Small intestine (tissue), 16 donors: Measurements from ENCODE around the gene PLCL1. TPM values are rescaled to one million over a fixed set of nuclear protein-coding genes. Genes with fewer than 3 reads are reported as not detected.

Experiments used
- DNase-seq, 2 donors: peaks; one replicate each; pipeline versions ENCODE4 v3.0.0 to v3.0.0-alpha.2; 2013
- FAIRE-seq: peaks from 2 replicates; lab custom pipeline; 2012; peaks lifted over from hg19 to GRCh38; lab: Jason Lieb, UNC
- H3K27ac ChIP-seq, 3 donors: one replicate each; pipeline ENCODE4 v1.5.1; 2013; ENCODE audit warnings: low read length in 2 of 3, mild to moderate bottlenecking in 2 of 3, control low read depth in 1 of 3, inconsistent platforms in 1 of 3, low read depth in 1 of 3, moderate library complexity in 1 of 3
- H3K27me3 ChIP-seq, 3 donors: one replicate each; pipeline ENCODE4 v1.6.1; 2013; ENCODE audit warnings: low read length in 3 of 3, inconsistent platforms in 1 of 3; ENCODE audit not compliant: control insufficient read depth in 3 of 3, insufficient read depth in 3 of 3
- H3K36me3 ChIP-seq, 3 donors: one replicate each; pipeline ENCODE4 v1.6.1; 2013; ENCODE audit warnings: low read length in 3 of 3, inconsistent platforms in 1 of 3, low read depth in 1 of 3, mild to moderate bottlenecking in 1 of 3, moderate library complexity in 1 of 3; ENCODE audit not compliant: control insufficient read depth in 3 of 3, insufficient read depth in 2 of 3
- H3K4me1 ChIP-seq, 3 donors: one replicate each; pipeline ENCODE4 v1.6.1; 2013; ENCODE audit warnings: low read length in 2 of 3, inconsistent platforms in 1 of 3, low read depth in 1 of 3, mild to moderate bottlenecking in 1 of 3, moderate library complexity in 1 of 3; ENCODE audit not compliant: control insufficient read depth in 3 of 3, insufficient read depth in 2 of 3
- H3K4me3 ChIP-seq, 3 donors: one replicate each; pipeline ENCODE4 v1.5.1; 2013; ENCODE audit warnings: low read length in 3 of 3, control low read depth in 1 of 3, inconsistent platforms in 1 of 3, low read depth in 1 of 3, mild to moderate bottlenecking in 1 of 3, moderate library complexity in 1 of 3
- H3K9me3 ChIP-seq, 2 donors: one replicate each; pipeline ENCODE4 v1.6.1; 2013; ENCODE audit warnings: low read depth in 1 of 2, low read length in 1 of 2; ENCODE audit not compliant: control insufficient read depth in 2 of 2, insufficient read depth in 1 of 2
- WGBS, 3 donors: extraction: QIAGEN DNeasy Blood & Tissue Kit; methylation state at CpG; one replicate each; pipeline ENCODE4 v1.1.7; 2013; 5-methylcytosine and 5-hydroxymethylcytosine counted together
- long read RNA-seq, 10 donors: transcript quantifications; one replicate each; lab custom pipeline, GENCODE V29; 2026
- polyA plus RNA-seq, 4 donors: library from polyadenylated mRNA; stranded (reverse) in 3 of 4; unstranded in 1 of 4; fragments of 200-250 nt in 3 of 4; fragments of 120-200 nt in 1 of 4; gene quantifications; one replicate each; pipeline versions ENCODE4 v1.2.1 to v1.2.3, GENCODE V29; 2013
- donor health status: healthy with polysubstance abuse.
- donor health status: control.
- donor health status: control.
- donor health status: Bipolar disorder and iron deficiency.
- donor health status: healthy.

PLCL1 gene
- polyA plus RNA-seq, result 1 to 10 TPM in 1 of 4 donors, under 1 TPM in 2, not detected in 1; 0.58 to 2.3 (median 0.81) TPM
- long read RNA-seq, donor 1, result 0 reads
- long read RNA-seq, donor 2, result 0 reads
- long read RNA-seq, donor 3, result 0 reads
- long read RNA-seq, donor 4, result 0 reads
- long read RNA-seq, donor 5, result 0 reads
- long read RNA-seq, donor 6, full-length matches to known transcripts, result 2 of 2 reads
- long read RNA-seq, donor 6, partial matches to known transcripts, result 0 of 2 reads
- long read RNA-seq, donor 6, other reads (novel, unspliced or antisense), result 0 of 2 reads
- long read RNA-seq, donor 7, result 0 reads
- long read RNA-seq, donor 8, result 0 reads
- long read RNA-seq, donor 9, result 0 reads
- long read RNA-seq, donor 10, result 0 reads

DNA sequence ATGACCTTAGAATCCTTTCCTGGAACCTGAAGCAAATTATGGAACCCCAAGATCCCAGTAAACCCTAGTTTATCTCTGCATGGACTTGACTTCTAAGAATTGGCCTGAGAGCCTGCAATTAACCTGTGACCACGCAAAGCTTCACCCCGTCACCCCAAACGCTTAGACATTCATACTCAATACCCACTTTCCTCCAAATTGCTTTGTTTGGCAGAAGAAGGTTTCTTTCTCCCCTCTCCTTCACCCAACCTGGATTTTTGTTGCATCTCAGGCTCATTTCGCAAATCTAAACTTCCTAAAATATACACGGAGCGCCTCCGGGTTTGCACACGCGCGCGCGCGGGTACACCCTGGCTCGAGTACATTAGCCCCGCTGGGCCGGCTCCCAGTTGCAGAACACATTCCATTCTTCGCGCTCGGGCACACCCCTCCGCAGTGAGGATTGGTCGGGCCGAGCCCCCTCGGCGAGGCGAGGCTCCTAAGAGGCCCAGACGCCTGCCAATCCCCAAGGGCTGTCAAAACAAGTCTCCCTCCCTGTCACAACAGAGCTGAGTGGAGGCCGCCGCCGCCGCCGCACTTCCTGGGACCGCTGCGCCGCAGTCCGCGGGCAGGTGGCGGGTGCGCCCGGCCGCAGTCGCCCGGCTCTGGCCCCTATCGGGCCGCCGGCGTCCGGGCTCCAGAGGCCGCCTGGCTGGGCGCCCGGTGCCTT lies at the start of gene PLCL1:
Gene PLCL1 (plus strand): TSS at position 545 of the 709 bp plus-strand sequence.
- H3K4me3 ChIP-seq, result peak within 1 kb of the TSS; percentile 51 to 74 (median 67)
- 0 to 1% (median 1%) methylated on average over 43 to 50 of the region's 50 CpGs for WGBS, 3 donors
- peaks cover 0 to 40% (median 3%) of the 10 kb centered on the region in 3 donors for H3K27me3 ChIP-seq
- H3K27ac ChIP-seq, result peak within 1 kb of the TSS in 1 of 3 donors; percentile 54
- FAIRE-seq (no peak), DNase-seq (peak; percentile 81 to 84)
- H3K9me3 ChIP-seq, result no peaks in the 10 kb centered on the region
- peaks cover 0 to 8% (median 6%) of the 10 kb centered on the region in 3 donors for H3K4me1 ChIP-seq
- H3K36me3 ChIP-seq, result no peaks in the 10 kb centered on the region

DNA sequence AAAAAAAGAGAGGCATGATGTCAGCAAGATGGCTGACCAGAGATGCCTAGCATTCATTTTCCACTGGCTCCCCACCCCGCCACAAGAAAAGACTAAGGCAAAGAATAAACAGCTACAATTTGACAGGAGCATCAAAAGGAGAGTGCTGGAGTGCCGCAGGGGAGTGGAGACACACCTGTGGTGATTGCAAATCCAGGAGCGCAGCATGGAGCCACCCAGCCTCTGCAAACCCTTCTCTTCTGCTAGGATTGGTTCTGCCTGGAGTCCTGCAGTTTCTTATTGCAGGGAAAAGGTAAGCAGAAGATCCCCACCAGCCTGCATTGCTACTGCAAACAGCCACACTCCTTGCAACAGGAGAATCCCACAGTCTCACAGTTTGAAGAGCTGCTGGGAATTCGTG lies 45.4 kb upstream of the PLCL1 start:
- Histone ChIP-seq H3K27me3 (peaks cover 0 to 3% (median 0%) of the 10 kb centered on the region in 3 donors), H3K4me3 (no peak overlapping the region), H3K36me3 (no peaks in the 10 kb centered on the region), H3K9me3 (peaks cover 0 to 14% of the 10 kb centered on the region in 2 donors), H3K27ac (no peak overlapping the region), H3K4me1 (no peaks in the 10 kb centered on the region)
- no peak for FAIRE-seq
- 59 to 72% (median 70%) methylated on average over 4 of the region's 4 CpGs for WGBS, 3 donors
- DNase-seq, result no peak

DNA sequence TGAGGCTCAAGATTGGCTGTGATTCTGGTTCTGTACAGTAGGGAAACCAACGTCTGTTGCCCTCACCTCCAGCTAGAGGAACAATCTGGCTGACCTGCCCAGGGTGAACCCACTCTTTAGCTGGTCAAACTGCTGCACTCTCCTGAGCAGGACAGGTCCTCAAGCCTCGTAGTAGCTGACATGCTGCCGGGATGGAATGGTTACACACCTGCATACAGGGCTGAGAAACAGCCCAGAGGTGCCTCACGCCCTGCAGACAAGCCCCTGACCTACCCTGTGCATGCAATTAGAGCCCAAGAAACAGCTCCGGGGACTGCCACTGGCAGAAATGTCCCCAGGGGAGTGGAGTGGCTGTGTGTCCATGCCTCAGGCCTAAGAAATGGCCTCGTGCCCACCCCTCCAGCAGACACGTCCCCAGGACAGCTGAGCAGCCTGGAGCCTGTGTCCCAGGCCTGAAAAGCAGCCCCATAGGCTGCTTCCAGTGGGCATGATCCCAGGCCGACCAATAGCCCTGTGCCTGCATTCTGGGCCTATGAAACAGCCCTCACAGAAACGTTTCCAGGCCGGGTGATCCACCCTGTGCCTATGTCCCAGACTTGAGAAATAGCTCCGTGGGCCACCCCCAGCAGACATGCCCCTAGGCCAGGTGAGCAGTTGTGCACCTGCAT lies 44.6 kb upstream of the PLCL1 start:
- DNase-seq (no peak), FAIRE-seq (no peak)
- Histone ChIP-seq H3K27ac (no peak overlapping the region), H3K9me3 (peaks cover 0 to 14% of the 10 kb centered on the region in 2 donors), H3K36me3 (no peaks in the 10 kb centered on the region), H3K4me1 (no peaks in the 10 kb centered on the region), H3K27me3 (peaks cover 0 to 3% (median 0%) of the 10 kb centered on the region in 3 donors), H3K4me3 (no peak overlapping the region)
- WGBS, 3 donors, result 68 to 81% (median 69%) methylated on average over 11 of the region's 11 CpGs

DNA sequence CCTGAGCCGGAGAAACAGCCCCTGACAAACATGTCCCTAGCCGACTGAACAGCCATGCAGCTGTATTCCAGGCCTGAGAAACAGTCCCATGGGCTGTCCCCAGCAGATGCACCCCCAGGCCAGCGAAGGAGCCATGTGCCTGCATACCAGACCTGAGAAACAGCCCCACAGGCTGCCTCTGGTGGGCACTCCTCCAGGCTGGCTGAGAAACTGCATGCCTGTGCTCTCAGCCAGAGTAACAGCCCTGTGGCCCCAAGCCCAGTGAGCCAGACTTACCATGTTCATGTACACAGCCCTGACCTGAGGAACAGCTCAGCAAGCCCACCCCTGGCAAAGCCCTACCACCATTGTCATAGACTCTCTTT lies 44.1 kb upstream of the PLCL1 start:
- no peaks in the 10 kb centered on the region for H3K4me1 ChIP-seq
- WGBS, 3 donors, result 74 to 86% (median 84%) methylated on average over 3 of the region's 3 CpGs
- no peaks in the 10 kb centered on the region for H3K36me3 ChIP-seq
- H3K4me3 ChIP-seq, result no peak overlapping the region
- FAIRE-seq (no peak), DNase-seq (no peak)
- no peak overlapping the region for H3K27ac ChIP-seq
- H3K9me3 ChIP-seq, result peaks cover 0 to 14% of the 10 kb centered on the region in 2 donors
- H3K27me3 ChIP-seq, result peaks cover 0 to 3% (median 0%) of the 10 kb centered on the region in 3 donors

DNA sequence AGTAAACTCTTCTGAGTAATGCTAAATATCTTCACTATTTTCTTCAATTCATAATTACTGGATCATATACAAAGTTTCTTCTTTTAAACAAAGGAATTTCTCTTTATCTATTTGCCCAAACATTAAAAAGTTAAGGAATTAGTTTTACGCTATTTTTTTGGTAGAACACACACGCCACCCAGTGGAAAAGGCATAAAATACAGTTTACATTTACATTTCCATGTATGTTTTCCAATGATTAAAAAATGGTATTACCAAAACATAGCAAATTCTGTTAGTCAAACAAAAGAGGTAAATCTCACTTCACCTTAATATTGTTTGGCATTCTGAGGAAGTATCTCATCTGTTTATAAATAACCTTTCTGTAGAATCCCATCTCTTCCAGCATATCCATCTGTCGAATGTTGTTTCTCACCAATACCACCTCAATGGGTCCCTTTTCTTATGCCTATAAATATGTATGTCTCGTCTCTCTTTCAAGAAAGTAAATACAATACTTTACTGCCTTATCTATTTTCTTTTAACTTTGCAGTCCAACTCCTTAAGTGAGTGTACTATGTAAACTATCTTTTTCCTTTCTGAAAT lies 26.5 kb upstream of the PLCL1 start:
- no peaks in the 10 kb centered on the region for H3K9me3 ChIP-seq
- FAIRE-seq (peak; percentile 82), DNase-seq (peak; percentile 31)
- no peak overlapping the region for H3K27ac ChIP-seq
- H3K4me3 ChIP-seq, result no peak overlapping the region
- no peaks in the 10 kb centered on the region for H3K36me3 ChIP-seq
- H3K4me1 ChIP-seq, result no peaks in the 10 kb centered on the region
- WGBS, 3 donors, result 23 to 28% (median 23%) methylated on average over 4 of the region's 4 CpGs
- H3K27me3 ChIP-seq, result peaks cover 0 to 3% (median 0%) of the 10 kb centered on the region in 3 donors

DNA sequence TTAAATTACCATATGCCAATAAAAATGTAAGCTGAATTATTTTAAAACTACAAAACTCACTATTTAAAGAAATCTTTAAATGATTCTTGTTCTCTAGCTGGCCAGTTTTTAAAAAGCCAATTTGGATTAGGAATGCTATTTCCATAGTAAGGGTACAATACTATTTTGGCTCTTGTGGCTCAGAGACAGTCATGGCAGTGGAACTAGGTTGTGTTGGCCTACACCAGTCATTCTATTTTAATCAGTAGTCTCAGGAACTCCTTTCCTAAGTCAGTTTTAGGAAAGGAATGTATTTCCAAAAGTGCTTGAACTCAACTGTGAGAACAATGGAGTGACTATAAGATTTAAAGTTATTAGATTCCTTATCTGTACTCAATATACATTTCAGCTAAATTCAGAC lies 25.1 kb upstream of the PLCL1 start:
- H3K4me1 ChIP-seq, result no peaks in the 10 kb centered on the region
- H3K9me3 ChIP-seq, result no peaks in the 10 kb centered on the region
- FAIRE-seq (no peak), DNase-seq (no peak)
- no peak overlapping the region for H3K27ac ChIP-seq
- H3K27me3 ChIP-seq, result peaks cover 0 to 3% (median 0%) of the 10 kb centered on the region in 3 donors
- H3K4me3 ChIP-seq, result no peak overlapping the region
- no peaks in the 10 kb centered on the region for H3K36me3 ChIP-seq

DNA sequence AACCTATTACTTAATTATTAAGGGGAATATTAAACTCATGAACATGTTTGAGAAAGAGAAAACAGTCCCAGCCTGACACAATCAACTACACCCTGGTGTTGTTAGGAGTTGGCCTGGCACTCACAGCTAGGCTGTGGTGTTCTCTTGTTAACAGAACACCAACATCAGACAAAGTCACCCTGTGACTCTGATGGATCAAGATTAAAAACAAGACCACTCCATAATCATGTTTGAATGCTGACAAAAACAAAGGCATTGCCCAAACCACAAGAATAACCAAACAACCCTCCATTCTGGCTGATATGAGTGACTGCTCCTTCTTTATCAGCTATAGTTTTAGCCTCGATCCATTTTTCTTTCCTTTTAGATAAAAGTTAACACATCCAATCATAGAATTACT lies 22.3 kb upstream of the PLCL1 start:
- H3K27me3 ChIP-seq, result peaks cover 0 to 22% (median 8%) of the 10 kb centered on the region in 3 donors
- 9 to 30% (median 13%) methylated on average over 1 of the region's 1 CpG for WGBS, 3 donors
- FAIRE-seq (no peak), DNase-seq (no peak)
- H3K4me1 ChIP-seq, result no peaks in the 10 kb centered on the region
- no peak overlapping the region for H3K4me3 ChIP-seq
- peaks cover 0 to 14% of the 10 kb centered on the region in 2 donors for H3K9me3 ChIP-seq
- no peak overlapping the region for H3K27ac ChIP-seq
- H3K36me3 ChIP-seq, result no peaks in the 10 kb centered on the region
